Nephron progenitor cell (in vitro differentiated cells): ENCODE data around the gene PARS2.

Source experiments
- DNase-seq: peaks from one replicate; pipeline ENCODE4 v3.0.0; 2021
- H3K27ac Mint-ChIP-seq: 2 replicates; pipeline ENCODE4 v1.8.0; 2021; ENCODE audit warnings: mild to moderate bottlenecking, moderate library complexity, mixed read lengths
- H3K27me3 Mint-ChIP-seq: 2 replicates; pipeline ENCODE4 v1.8.0; 2021; ENCODE audit warnings: mild to moderate bottlenecking, low read depth, mixed read lengths; ENCODE audit not compliant: poor library complexity
- H3K36me3 Mint-ChIP-seq: 2 replicates; pipeline ENCODE4 v1.8.0; 2021; ENCODE audit warnings: low read depth, mixed read lengths
- H3K4me1 Mint-ChIP-seq: 2 replicates; pipeline ENCODE4 v1.8.0; 2021; ENCODE audit warnings: mixed read lengths
- H3K4me3 Mint-ChIP-seq: 2 replicates; pipeline ENCODE4 v1.8.0; 2021; ENCODE audit warnings: mild to moderate bottlenecking, moderate library complexity, mixed read lengths
- H3K9me3 Mint-ChIP-seq: 2 replicates; pipeline ENCODE4 v1.8.0; 2021; ENCODE audit warnings: mild to moderate bottlenecking, moderate library complexity, mixed read lengths
- CTCF ChIP-seq: fragments of 200-600 bp; sonication (generic); IDR thresholded peaks from 2 replicates; pipeline ENCODE4 v1.5.0; 2021; ENCODE audit warnings: antibody characterized with exemption

The PARS2 gene

GRCh38 chr1:54757833-54758232 is 6.5 kb downstream of the PARS2 start:
- Mint-ChIP-seq H3K27ac (no peak overlapping the region), H3K36me3 (peaks cover 15% of the 10 kb centered on the region), H3K4me1 (peaks cover 8% of the 10 kb centered on the region), H3K27me3 (no peaks in the 10 kb centered on the region), H3K4me3 (no peak overlapping the region), H3K9me3 (no peaks in the 10 kb centered on the region)
- no peak for DNase-seq
- TF ChIP-seq CTCF, result no peak

GRCh38 chr1:54754486-54755285 is 9.6 kb downstream of the PARS2 start:
- H3K4me3 Mint-ChIP-seq, result no peak overlapping the region
- TF ChIP-seq CTCF, result no peak
- no peaks in the 10 kb centered on the region for H3K9me3 Mint-ChIP-seq
- DNase-seq, result no peak
- no peak overlapping the region for H3K27ac Mint-ChIP-seq
- H3K4me1 Mint-ChIP-seq, result no peaks in the 10 kb centered on the region
- H3K27me3 Mint-ChIP-seq, result peaks cover 4% of the 10 kb centered on the region
- peaks cover 15% of the 10 kb centered on the region for H3K36me3 Mint-ChIP-seq

- Mint-ChIP-seq H3K4me1 (no peaks in the 10 kb centered on the region), H3K27ac (no peak overlapping the region), H3K4me3 (no peak overlapping the region), H3K27me3 (peaks cover 4% of the 10 kb centered on the region), H3K9me3 (no peaks in the 10 kb centered on the region), H3K36me3 (peaks cover 15% of the 10 kb centered on the region)
- no peak for DNase-seq
- TF ChIP-seq CTCF, result no peak
These were observed 10.3 kb downstream of the PARS2 start for GRCh38 chr1:54754045-54754444.

- Mint-ChIP-seq H3K27ac (no peak overlapping the region), H3K9me3 (no peaks in the 10 kb centered on the region), H3K4me3 (no peak overlapping the region), H3K4me1 (no peaks in the 10 kb centered on the region), H3K27me3 (peaks cover 9% of the 10 kb centered on the region), H3K36me3 (peaks cover 4% of the 10 kb centered on the region)
- no peak for DNase-seq
- no peak for TF ChIP-seq CTCF
These were observed 12.9 kb downstream of the PARS2 start for GRCh38 chr1:54751426-54751825.

- H3K4me1 Mint-ChIP-seq, result no peaks in the 10 kb centered on the region
- no peak overlapping the region for H3K27ac Mint-ChIP-seq
- DNase-seq, result no peak
- H3K27me3 Mint-ChIP-seq, result peaks cover 9% of the 10 kb centered on the region
- no peaks in the 10 kb centered on the region for H3K9me3 Mint-ChIP-seq
- H3K4me3 Mint-ChIP-seq, result no peak overlapping the region
- no peak for TF ChIP-seq CTCF
- no peaks in the 10 kb centered on the region for H3K36me3 Mint-ChIP-seq
These were observed 13.7 kb downstream of the PARS2 start for GRCh38 chr1:54750596-54750995.
